ENCODE results near the gene CDK5RAP2. TPM values are rescaled to one million over a fixed set of nuclear protein-coding genes. Genes with fewer than 3 reads are reported as not detected.
A peak's percentile ranks its signal among the peaks of the same experiment; 100 is the strongest.

The CDK5RAP2 gene
- total and polyA plus RNA-seq, 7 donors = 10.6 to 57.8 (median 41.0) TPM

DNA sequence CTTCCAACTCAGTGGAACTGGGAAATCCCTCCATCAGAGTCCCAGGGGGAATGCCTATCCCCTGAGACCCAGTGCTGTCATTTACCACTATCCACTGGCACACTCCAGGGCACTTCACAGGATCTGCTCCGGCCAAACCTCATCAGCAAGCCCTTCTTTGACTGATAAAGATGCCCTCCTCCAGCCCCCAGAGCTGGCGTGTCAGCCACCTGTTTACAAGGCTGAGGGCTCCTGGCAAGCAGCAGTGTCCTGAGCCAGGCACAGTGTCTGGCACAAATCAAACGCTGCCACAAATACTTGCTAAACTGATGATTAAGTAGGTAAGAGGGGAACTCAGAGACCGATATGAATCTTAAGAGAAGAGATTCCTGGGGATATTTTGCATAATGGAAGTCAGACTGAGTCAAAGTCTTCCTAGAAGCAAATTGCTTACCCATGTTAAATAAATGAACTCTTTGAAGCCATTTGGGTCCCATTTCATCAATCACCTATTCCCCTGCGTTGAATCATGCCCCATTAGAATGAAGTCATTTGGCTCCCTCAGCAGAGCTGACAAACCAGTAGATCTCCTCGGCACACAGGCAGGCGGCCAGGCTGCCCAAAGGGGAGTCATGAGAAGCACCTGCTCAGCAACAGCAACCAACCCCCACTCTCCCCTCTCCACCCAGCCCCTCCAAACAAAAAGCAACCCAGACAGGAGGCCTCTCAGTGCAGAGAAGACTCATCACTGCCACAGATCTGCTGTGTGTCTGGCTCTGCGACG lies 97.4 kb downstream of the CDK5RAP2 start:
- no peaks in the 10 kb centered on the region for H3K27me3 ChIP-seq
- H3K4me1 ChIP-seq = peaks cover 0 to 36% (median 24%) of the 10 kb centered on the region in 4 donors
- no peak for TF ChIP-seq POLR2AphosphoS5 (IDR thresholded peaks at IDR 0.05)
- TF ChIP-seq EP300 (IDR thresholded peaks at IDR 0.05) = no peak
- TF ChIP-seq, protein P1, sequence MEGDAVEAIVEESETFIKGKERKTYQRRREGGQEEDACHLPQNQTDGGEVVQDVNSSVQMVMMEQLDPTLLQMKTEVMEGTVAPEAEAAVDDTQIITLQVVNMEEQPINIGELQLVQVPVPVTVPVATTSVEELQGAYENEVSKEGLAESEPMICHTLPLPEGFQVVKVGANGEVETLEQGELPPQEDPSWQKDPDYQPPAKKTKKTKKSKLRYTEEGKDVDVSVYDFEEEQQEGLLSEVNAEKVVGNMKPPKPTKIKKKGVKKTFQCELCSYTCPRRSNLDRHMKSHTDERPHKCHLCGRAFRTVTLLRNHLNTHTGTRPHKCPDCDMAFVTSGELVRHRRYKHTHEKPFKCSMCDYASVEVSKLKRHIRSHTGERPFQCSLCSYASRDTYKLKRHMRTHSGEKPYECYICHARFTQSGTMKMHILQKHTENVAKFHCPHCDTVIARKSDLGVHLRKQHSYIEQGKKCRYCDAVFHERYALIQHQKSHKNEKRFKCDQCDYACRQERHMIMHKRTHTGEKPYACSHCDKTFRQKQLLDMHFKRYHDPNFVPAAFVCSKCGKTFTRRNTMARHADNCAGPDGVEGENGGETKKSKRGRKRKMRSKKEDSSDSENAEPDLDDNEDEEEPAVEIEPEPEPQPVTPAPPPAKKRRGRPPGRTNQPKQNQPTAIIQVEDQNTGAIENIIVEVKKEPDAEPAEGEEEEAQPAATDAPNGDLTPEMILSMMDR (IDR thresholded peaks at IDR 0.05) = no peak
- TF ChIP-seq POLR2A (IDR thresholded peaks at IDR 0.05) = no peak
- peak overlapping the region in 3 of 4 donors; percentile 6 to 54 (median 38) for H3K27ac ChIP-seq
- H3K36me3 ChIP-seq = peaks cover 0 to 20% (median 4%) of the 10 kb centered on the region in 4 donors
- intact Hi-C loops (cut with DNase I) = no loop called here
- no peaks in the 10 kb centered on the region for H3K9me3 ChIP-seq
- DNase-seq = no peak
- 92 to 94% methylated on average over 9 of the region's 9 CpGs for WGBS, 2 donors
- H3K4me3 ChIP-seq = no peak overlapping the region

GRCh38 chr9:120481846-120482245 lies 98.1 kb downstream of the CDK5RAP2 start:
- intact Hi-C loops (cut with DNase I) = no loop called here
- WGBS, 2 donors = 94 to 98% methylated on average over 2 of the region's 2 CpGs

DNA sequence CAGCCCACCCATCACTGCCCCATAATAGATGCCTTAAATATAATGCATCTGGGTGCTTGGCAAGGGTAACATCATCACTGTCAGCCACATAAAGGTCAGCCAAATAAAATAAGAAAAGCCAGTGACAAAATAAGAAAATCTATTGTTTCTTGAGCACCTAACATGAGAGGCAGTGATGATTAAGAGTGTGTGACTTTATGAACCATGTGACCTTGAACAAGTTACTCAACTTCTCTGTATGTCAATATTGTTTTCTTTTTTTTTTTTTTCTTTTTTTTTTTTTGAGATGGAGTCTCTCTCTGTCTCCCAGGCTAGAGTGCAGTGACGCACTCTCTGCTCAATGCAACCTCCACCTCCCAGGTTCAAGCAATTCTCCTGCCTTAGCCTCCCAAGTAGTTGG lies 98.7 kb downstream of the CDK5RAP2 start:
- Histone ChIP-seq H3K36me3 (peaks cover 0 to 17% (median 2%) of the 10 kb centered on the region in 4 donors), H3K4me1 (peaks cover 0 to 44% (median 30%) of the 10 kb centered on the region in 4 donors), H3K9me3 (no peaks in the 10 kb centered on the region), H3K4me3 (no peak overlapping the region), H3K27me3 (no peaks in the 10 kb centered on the region), H3K27ac (no peak overlapping the region)
- TF ChIP-seq POLR2A (IDR thresholded peaks at IDR 0.05) = no peak
- TF ChIP-seq EP300 (IDR thresholded peaks at IDR 0.05) = no peak
- no peak for TF ChIP-seq POLR2AphosphoS5 (IDR thresholded peaks at IDR 0.05)
- TF ChIP-seq, protein P1 (IDR thresholded peaks at IDR 0.05) = no peak
- intact Hi-C loops (cut with DNase I) = no loop called here
- WGBS, 2 donors = 96 to 100% methylated on average over 1 of the region's 1 CpG
- no peak for DNase-seq

More at GRCh38 chr9:120481846-120482245, 98.1 kb downstream of the CDK5RAP2 start:
- H3K4me1 ChIP-seq = peaks cover 0 to 44% (median 30%) of the 10 kb centered on the region in 4 donors
- no peak for DNase-seq
- H3K4me3 ChIP-seq = no peak overlapping the region
- H3K9me3 ChIP-seq = no peaks in the 10 kb centered on the region
- H3K36me3 ChIP-seq = peaks cover 0 to 16% (median 2%) of the 10 kb centered on the region in 4 donors
- H3K27ac ChIP-seq = peak overlapping the region in 2 of 4 donors; percentile 38 to 54
- H3K27me3 ChIP-seq = no peaks in the 10 kb centered on the region
- no peak for TF ChIP-seq EP300 (IDR thresholded peaks at IDR 0.05)
- TF ChIP-seq, protein P1 (IDR thresholded peaks at IDR 0.05) = no peak
- TF ChIP-seq POLR2A (IDR thresholded peaks at IDR 0.05) = no peak

DNA sequence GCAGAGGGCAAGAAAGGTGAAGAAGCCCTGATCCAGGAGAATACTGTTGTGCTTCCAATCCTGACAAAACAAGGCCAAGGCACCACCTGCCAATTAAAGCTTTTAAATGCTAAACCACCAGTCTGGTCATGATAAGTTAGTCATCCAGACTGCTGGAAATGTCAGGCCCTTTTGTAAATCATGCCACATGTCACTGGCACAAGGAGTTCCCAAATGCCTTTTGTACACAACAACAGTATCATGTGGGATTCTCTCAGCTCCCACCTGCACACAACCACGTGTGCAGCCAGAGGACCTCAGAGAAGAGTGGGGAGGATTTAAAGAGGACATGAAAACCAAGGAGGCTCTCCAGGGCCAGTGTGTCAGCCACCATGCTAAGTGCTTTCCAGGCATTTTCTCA lies 99.3 kb downstream of the CDK5RAP2 start:
- Histone ChIP-seq H3K27me3 (no peaks in the 10 kb centered on the region), H3K27ac (no peak overlapping the region), H3K4me3 (no peak overlapping the region), H3K9me3 (no peaks in the 10 kb centered on the region), H3K4me1 (peaks cover 0 to 44% (median 30%) of the 10 kb centered on the region in 4 donors), H3K36me3 (peaks cover 0 to 19% (median 3%) of the 10 kb centered on the region in 4 donors)
- TF ChIP-seq, protein P1 (IDR thresholded peaks at IDR 0.05) = no peak
- TF ChIP-seq EP300 (IDR thresholded peaks at IDR 0.05) (no peak), POLR2A (IDR thresholded peaks at IDR 0.05) (no peak), POLR2AphosphoS5 (IDR thresholded peaks at IDR 0.05) (no peak)
- 45 to 55% methylated on average over 1 of the region's 1 CpG for WGBS, 2 donors
- intact Hi-C loops (cut with DNase I) = no loop called here
- no peak for DNase-seq

Measured in sigmoid colon (tissue), 7 donors.